Keratinocyte (primary cell): ENCODE data around the gene TOE1. TPM values are rescaled to one million over a fixed set of nuclear protein-coding genes. Genes with fewer than 3 reads are reported as not detected.

ENCODE experiments used
- DNase-seq: peaks from one replicate; pipeline ENCODE4 v3.0.0-alpha.2; 2011; ENCODE audit warnings: low read depth, missing footprints, low spot score
- FAIRE-seq: peaks from 2 replicates; lab custom pipeline; 2011; peaks lifted over from hg19 to GRCh38; lab: Jason Lieb, UNC
- H2AFZ ChIP-seq: 2 replicates; pipeline ENCODE4 v1.6.0; 2012; ENCODE audit warnings: low read length, control low read depth, inconsistent platforms; ENCODE audit not compliant: control insufficient read depth
- H3K27ac ChIP-seq: 2 replicates; pipeline ENCODE4 v1.5.1; 2011; ENCODE audit warnings: low read length; ENCODE audit not compliant: control insufficient read depth, insufficient read depth
- H3K27me3 ChIP-seq: 3 replicates; pipeline ENCODE4 v1.6.0; 2011; ENCODE audit warnings: low read length; ENCODE audit not compliant: control insufficient read depth, insufficient read depth; ENCODE audit errors: extremely low read depth
- H3K36me3 ChIP-seq, 2 experiments: 2 replicates in 1 of 2; 3 replicates in 1 of 2; pipeline ENCODE4 v1.5.1; 2011; ENCODE audit warnings: low read length in 2 of 2, mild to moderate bottlenecking in 1 of 2; ENCODE audit not compliant: control insufficient read depth in 2 of 2, insufficient read depth in 2 of 2; ENCODE audit errors: extremely low read depth in 1 of 2
- H3K4me1 ChIP-seq: 3 replicates; pipeline ENCODE4 v1.5.1; 2011; ENCODE audit warnings: low read length; ENCODE audit not compliant: control insufficient read depth, insufficient read depth; ENCODE audit errors: extremely low read depth
- H3K4me2 ChIP-seq: 3 replicates; pipeline ENCODE4 v1.6.0; 2011; ENCODE audit warnings: low read depth, low read length; ENCODE audit not compliant: control insufficient read depth, insufficient read depth; ENCODE audit errors: extremely low read depth
- H3K4me3 ChIP-seq, 3 experiments: fragments of 200-600 bp in 1 of 3; sonication (generic) in 1 of 3; 2 replicates in 2 of 3; 3 replicates in 1 of 3; pipeline ENCODE4 v1.5.1; 2011 to 2016; ENCODE audit warnings: low read length in 3 of 3, mild to moderate bottlenecking in 3 of 3, control low read depth in 2 of 3, inconsistent platforms in 1 of 3, low read depth in 1 of 3, mixed read lengths in 1 of 3, mixed run types in 1 of 3, moderate library complexity in 1 of 3; ENCODE audit not compliant: control insufficient read depth in 2 of 3, insufficient read depth in 2 of 3; ENCODE audit errors: extremely low read depth in 1 of 3
- H3K79me2 ChIP-seq: 2 replicates; pipeline ENCODE4 v1.6.0; 2012; ENCODE audit warnings: low read length; ENCODE audit not compliant: control insufficient read depth, insufficient read depth
- H3K9ac ChIP-seq: 3 replicates; pipeline ENCODE4 v1.6.0; 2011; ENCODE audit warnings: low read length; ENCODE audit not compliant: control insufficient read depth, insufficient read depth; ENCODE audit errors: extremely low read depth
- H3K9me1 ChIP-seq: 3 replicates; pipeline ENCODE4 v1.6.0; 2011; ENCODE audit warnings: low read length; ENCODE audit not compliant: control insufficient read depth, insufficient read depth; ENCODE audit errors: extremely low read depth
- H3K9me3 ChIP-seq: 2 replicates; pipeline ENCODE4 v1.5.1; 2012; ENCODE audit warnings: low read depth, low read length; ENCODE audit not compliant: control insufficient read depth
- H4K20me1 ChIP-seq: 3 replicates; pipeline ENCODE4 v1.6.0; 2011; ENCODE audit warnings: low read length; ENCODE audit not compliant: control insufficient read depth, insufficient read depth; ENCODE audit errors: extremely low read depth
- CTCF ChIP-seq, 3 experiments: IDR thresholded peaks in 1 of 3; conservative IDR thresholded peaks in 1 of 3; optimal IDR thresholded peaks in 1 of 3; 2 replicates in 2 of 3; 3 replicates in 1 of 3; pipeline versions ENCODE3 to v1.5.1; 2011; ENCODE audit warnings: low read length in 3 of 3, mild to moderate bottlenecking in 3 of 3, moderate library complexity in 2 of 3, control low read depth in 1 of 3, inconsistent platforms in 1 of 3; ENCODE audit not compliant: insufficient read depth in 2 of 3; ENCODE audit errors: extremely low read depth in 1 of 3
- EZH2 ChIP-seq: IDR thresholded peaks from one replicate; pipeline ENCODE4 v1.6.1; 2012; ENCODE audit warnings: inconsistent platforms, mild to moderate bottlenecking, low read length, moderate library complexity
- dilution Hi-C: fragments of 300-500 bp; cut with MboI; formaldehyde crosslinking; loops from one replicate; pipeline ENCODE4 v1.7.0; 2020; ENCODE audit warnings: low sequenced_read_pairs; ENCODE audit not compliant: extremely low pct_ligation_motif_present
- polyA plus RNA-seq, 5 experiments: library from polyadenylated mRNA; depleted of rRNA in 3 of 5; stranded (reverse) in 3 of 5; stranded (forward) in 1 of 5; unstranded in 1 of 5; fragments of >200 nt; gene quantifications; 1 replicate in 1 of 5; 2 replicates in 3 of 5; 3 replicates in 1 of 5; pipeline versions ENCODE4 v1.2.1 to v1.2.3, GENCODE V29; 2011 to 2012; ENCODE audit warnings: missing spikeins in 2 of 5, low read depth in 1 of 5, low replicate concordance in 1 of 5

Gene TOE1
- polyA plus RNA-seq, 1 donor (not counting 4 experiments of a cell fraction or from before 2014, with no cell fraction given): 12.1 TPM

- Histone ChIP-seq H3K27ac (no peak overlapping the region), H3K79me2 (no peaks in the 10 kb centered on the region), H3K9me1 (no peaks in the 10 kb centered on the region), H3K9ac (no peak overlapping the region), H3K4me1 (no peaks in the 10 kb centered on the region), H3K27me3 (no peaks in the 10 kb centered on the region), H4K20me1 (no peaks in the 10 kb centered on the region), H3K36me3 (no peaks in the 10 kb centered on the region), H3K4me2 (no peak overlapping the region), H2AFZ (no peak overlapping the region), H3K9me3 (no peaks in the 10 kb centered on the region), H3K4me3 (no peak overlapping the region)
- TF ChIP-seq EZH2 (no peak), CTCF (optimal IDR thresholded peaks at IDR 0.05 in 1 of 3, IDR thresholded peaks at IDR 0.05 in 1 of 3, conservative IDR thresholded peaks at IDR 0.05 in 1 of 3; ENCODE audit: extremely low read depth in 1 of 3, insufficient read depth in 2 of 3, low read length in 3 of 3) (no peak)
- DNase-seq (no peak), FAIRE-seq (no peak)
- dilution Hi-C loops: no loop called here
These were observed 18.5 kb upstream of the TOE1 start for GRCh38 chr1:45321444-45321843.

- dilution Hi-C loops: no loop called here
- Histone ChIP-seq H4K20me1 (no peaks in the 10 kb centered on the region), H3K9me3 (no peaks in the 10 kb centered on the region), H3K36me3 (no peaks in the 10 kb centered on the region), H3K27ac (no peak overlapping the region), H3K4me2 (no peak overlapping the region), H3K9me1 (no peaks in the 10 kb centered on the region), H3K27me3 (peaks cover 7% of the 10 kb centered on the region), H2AFZ (no peak overlapping the region), H3K79me2 (no peaks in the 10 kb centered on the region), H3K9ac (no peak overlapping the region), H3K4me3 (no peak overlapping the region), H3K4me1 (peaks cover 5% of the 10 kb centered on the region)
- TF ChIP-seq CTCF (optimal IDR thresholded peaks at IDR 0.05 in 1 of 3, IDR thresholded peaks at IDR 0.05 in 1 of 3, conservative IDR thresholded peaks at IDR 0.05 in 1 of 3; ENCODE audit: extremely low read depth in 1 of 3, insufficient read depth in 2 of 3, low read length in 3 of 3): no peak
- no peak for TF ChIP-seq EZH2
- no peak for DNase-seq
- FAIRE-seq: no peak
These were observed 17.4 kb upstream of the TOE1 start for GRCh38 chr1:45322486-45323040.
